HEK293 (cell line): ENCODE results near the gene TIRAP.

Experiments used
- HOXC10 ChIP-seq: sonication (generic); formaldehyde crosslinking; IDR thresholded peaks from 2 replicates; pipeline ENCODE4 v1.8.1; 2023; ENCODE audit warnings: mild to moderate bottlenecking, missing genetic modification reagents
- KLF9 ChIP-seq: fragments of 450-650 bp; formaldehyde crosslinking; IDR thresholded peaks from 2 replicates; pipeline ENCODE4 v1.5.1; 2016; ENCODE audit warnings: missing biosample characterization, missing genetic modification characterization, low read depth
- OSR2 ChIP-seq: fragments of 450-650 bp; formaldehyde crosslinking; IDR thresholded peaks from 2 replicates; pipeline ENCODE4 v1.5.1; 2016; ENCODE audit warnings: missing biosample characterization, missing genetic modification characterization
- RBAK ChIP-seq: fragments of 450-650 bp; formaldehyde crosslinking; IDR thresholded peaks from 2 replicates; pipeline ENCODE4 v1.5.1; 2016; ENCODE audit warnings: missing biosample characterization, missing genetic modification characterization
- REPIN1 ChIP-seq: fragments of 450-650 bp; formaldehyde crosslinking; IDR thresholded peaks from 2 replicates; pipeline ENCODE4 v1.5.1; 2017; ENCODE audit warnings: missing biosample characterization, missing genetic modification characterization, low read depth
- ZBTB1 ChIP-seq: fragments of 450-650 bp; formaldehyde crosslinking; IDR thresholded peaks from 2 replicates; pipeline ENCODE4 v1.5.1; 2016; ENCODE audit warnings: missing biosample characterization, missing genetic modification characterization
- ZBTB20 ChIP-seq: fragments of 450-650 bp; formaldehyde crosslinking; IDR thresholded peaks from 2 replicates; pipeline ENCODE4 v1.5.1; 2016; ENCODE audit warnings: missing biosample characterization, missing genetic modification characterization
- ZBTB44 ChIP-seq: fragments of 450-650 bp; IDR thresholded peaks from 2 replicates; pipeline ENCODE4 v1.5.1; 2018; ENCODE audit warnings: missing biosample characterization, mild to moderate bottlenecking, missing genetic modification characterization
- ZBTB7A ChIP-seq: fragments of 450-650 bp; formaldehyde crosslinking; IDR thresholded peaks from 2 replicates; pipeline ENCODE4 v1.5.1; 2016; ENCODE audit warnings: low read depth, missing biosample characterization, missing genetic modification characterization
- ZNF10 ChIP-seq: fragments of 450-650 bp; formaldehyde crosslinking; IDR thresholded peaks from 2 replicates; pipeline ENCODE4 v1.5.1; 2017; ENCODE audit warnings: missing biosample characterization, missing genetic modification characterization
- ZNF121 ChIP-seq: fragments of 450-650 bp; formaldehyde crosslinking; IDR thresholded peaks from 2 replicates; pipeline ENCODE4 v1.5.1; 2016; ENCODE audit warnings: missing biosample characterization, missing genetic modification characterization
- ZNF132 ChIP-seq: fragments of 450-650 bp; formaldehyde crosslinking; IDR thresholded peaks from 2 replicates; pipeline ENCODE4 v1.5.1; 2017; ENCODE audit warnings: missing biosample characterization, missing genetic modification characterization, borderline replicate concordance
- ZNF138 ChIP-seq: fragments of 450-650 bp; formaldehyde crosslinking; IDR thresholded peaks from 2 replicates; pipeline ENCODE4 v1.5.1; 2016; ENCODE audit warnings: missing biosample characterization, missing genetic modification characterization, borderline replicate concordance
- ZNF211 ChIP-seq: fragments of 450-650 bp; formaldehyde crosslinking; IDR thresholded peaks from 2 replicates; pipeline ENCODE4 v1.5.1; 2016; ENCODE audit warnings: low read depth, missing biosample characterization, missing genetic modification characterization
- ZNF280D ChIP-seq: fragments of 450-650 bp; formaldehyde crosslinking; IDR thresholded peaks from 2 replicates; pipeline ENCODE4 v1.5.1; 2016; ENCODE audit warnings: missing biosample characterization, missing genetic modification characterization
- ZNF335 ChIP-seq: fragments of 450-650 bp; formaldehyde crosslinking; conservative IDR thresholded peaks from 2 replicates; pipeline ENCODE4 v1.5.1; 2016; ENCODE audit warnings: missing biosample characterization, missing genetic modification characterization
- ZNF350 ChIP-seq: fragments of 450-650 bp; formaldehyde crosslinking; IDR thresholded peaks from 2 replicates; pipeline ENCODE4 v1.5.0; 2017; ENCODE audit warnings: missing biosample characterization, mild to moderate bottlenecking, missing genetic modification characterization
- ZNF362 ChIP-seq: fragments of 450-650 bp; formaldehyde crosslinking; IDR thresholded peaks from 2 replicates; pipeline ENCODE4 v1.5.1; 2016; ENCODE audit warnings: missing biosample characterization, missing genetic modification characterization
- ZNF433 ChIP-seq: fragments of 450-650 bp; formaldehyde crosslinking; IDR thresholded peaks from 2 replicates; pipeline ENCODE4 v1.5.1; 2016; ENCODE audit warnings: missing biosample characterization, missing genetic modification characterization, low read depth
- ZNF518A ChIP-seq: fragments of 450-650 bp; formaldehyde crosslinking; conservative IDR thresholded peaks from 2 replicates; pipeline ENCODE4 v1.5.1; 2016; ENCODE audit warnings: low read depth, missing biosample characterization, missing genetic modification characterization
- ZNF626 ChIP-seq: fragments of 450-650 bp; sonication (Bioruptor Pico); formaldehyde crosslinking; IDR thresholded peaks from 2 replicates; pipeline ENCODE4 v1.5.1; 2018; ENCODE audit warnings: missing biosample characterization, missing genetic modification characterization, inconsistent platforms
- ZNF629 ChIP-seq: fragments of 450-650 bp; formaldehyde crosslinking; IDR thresholded peaks from 2 replicates; pipeline ENCODE4 v1.5.1; 2017; ENCODE audit warnings: missing biosample characterization, missing genetic modification characterization
- ZNF660 ChIP-seq: fragments of 450-650 bp; IDR thresholded peaks from 2 replicates; pipeline ENCODE4 v1.5.1; 2018; ENCODE audit warnings: missing biosample characterization, mild to moderate bottlenecking, missing genetic modification characterization
- ZNF704 ChIP-seq: fragments of 450-650 bp; formaldehyde crosslinking; IDR thresholded peaks from 2 replicates; pipeline ENCODE4 v1.5.1; 2016; ENCODE audit warnings: missing biosample characterization, missing genetic modification characterization
- ZNF707 ChIP-seq: fragments of 450-650 bp; formaldehyde crosslinking; IDR thresholded peaks from 2 replicates; pipeline ENCODE4 v1.5.1; 2016; ENCODE audit warnings: missing biosample characterization, missing genetic modification characterization
- ZSCAN30 ChIP-seq: fragments of 450-650 bp; IDR thresholded peaks from 2 replicates; pipeline ENCODE4 v1.5.1; 2018; ENCODE audit warnings: missing biosample characterization, mild to moderate bottlenecking, missing genetic modification characterization, moderate library complexity
- ZXDB ChIP-seq: fragments of 450-650 bp; formaldehyde crosslinking; IDR thresholded peaks from 2 replicates; pipeline ENCODE4 v1.5.1; 2016; ENCODE audit warnings: missing biosample characterization, missing genetic modification characterization

Gene TIRAP

GRCh38 chr11:126303623-126304456 is 20.9 kb downstream of the TIRAP start, which contains the start of gene DCPS (continued):
- TF ChIP-seq KLF9 (tag by site-specific recombination) (peak; percentile 50), ZNF121 (tag by site-specific recombination) (0 out of 2 replicates have a peak, but pooled peaks have one; percentile 19), ZNF433 (tag by site-specific recombination) (no peak), ZBTB20 (peak; percentile 63; the same call in 1 of the 2 replicates), ZNF660 (peak; percentile 36), ZNF362 (peak; percentile 65; the same call in 1 of the 2 replicates), ZNF10 (tag by site-specific recombination) (0 out of 2 replicates have a peak, but pooled peaks have one; percentile 10), ZBTB44 (tag by site-specific recombination) (no peak), ZNF211 (no peak), ZNF132 (tag by site-specific recombination) (no peak), ZNF138 (tag by site-specific recombination) (no peak), ZNF707 (tag by site-specific recombination) (no peak), OSR2 (tag by site-specific recombination) (peak; percentile 45; the same call in 1 of the 2 replicates), ZNF350 (tag by site-specific recombination) (no peak), ZNF626 (tag by site-specific recombination) (no peak), ZNF280D (tag by site-specific recombination) (no peak), ZNF518A (no peak), ZNF704 (tag by site-specific recombination) (no peak), ZBTB7A (tag by site-specific recombination) (no peak), ZXDB (peak; percentile 88), HOXC10 (CRISPR knock-in tag) (no peak), RBAK (no peak), ZBTB1 (tag by site-specific recombination) (no peak), ZNF335 (tag by site-specific recombination) (peak; percentile 77), ZSCAN30 (peak; percentile 96), REPIN1 (tag by site-specific recombination) (no peak), ZNF629 (tag by site-specific recombination) (peak; percentile 8; the same call in 1 of the 2 replicates)
